ENCODE data around the gene PTBP2.

DNA sequence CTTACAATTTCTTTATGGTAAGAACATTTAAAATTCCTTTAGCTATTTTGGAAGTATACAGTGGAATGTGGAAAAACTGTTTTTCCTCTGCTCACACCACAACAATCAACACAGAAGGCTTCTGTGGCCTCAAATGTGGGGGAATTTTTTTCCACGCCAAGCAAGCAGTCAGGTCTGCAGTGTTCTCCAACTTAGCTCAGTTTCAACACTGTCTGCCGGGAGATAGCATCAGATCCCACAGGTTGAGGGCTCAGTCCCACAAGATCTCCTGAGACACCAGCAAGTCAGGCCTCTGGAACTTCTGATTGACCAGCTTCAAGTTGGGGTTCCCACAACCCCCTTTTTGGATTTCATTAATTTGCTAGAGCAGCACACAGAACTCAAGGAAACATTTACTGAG is 50.3 kb downstream of the PTBP2 start:
- TF ChIP-seq MEF2A (IDR thresholded peaks at IDR 0.05; ENCODE audit: insufficient read depth, low read depth, low read length) (no peak), MXI1 (IDR thresholded peaks at IDR 0.05; ENCODE audit: low read depth, low read length) (no peak), EP300 (IDR thresholded peaks at IDR 0.05; ENCODE audit: borderline replicate concordance in 1 of 2, control insufficient read depth in 1 of 2, low read depth in 2 of 2, low read length in 2 of 2) (no peak)
- TF ChIP-seq, protein P1, sequence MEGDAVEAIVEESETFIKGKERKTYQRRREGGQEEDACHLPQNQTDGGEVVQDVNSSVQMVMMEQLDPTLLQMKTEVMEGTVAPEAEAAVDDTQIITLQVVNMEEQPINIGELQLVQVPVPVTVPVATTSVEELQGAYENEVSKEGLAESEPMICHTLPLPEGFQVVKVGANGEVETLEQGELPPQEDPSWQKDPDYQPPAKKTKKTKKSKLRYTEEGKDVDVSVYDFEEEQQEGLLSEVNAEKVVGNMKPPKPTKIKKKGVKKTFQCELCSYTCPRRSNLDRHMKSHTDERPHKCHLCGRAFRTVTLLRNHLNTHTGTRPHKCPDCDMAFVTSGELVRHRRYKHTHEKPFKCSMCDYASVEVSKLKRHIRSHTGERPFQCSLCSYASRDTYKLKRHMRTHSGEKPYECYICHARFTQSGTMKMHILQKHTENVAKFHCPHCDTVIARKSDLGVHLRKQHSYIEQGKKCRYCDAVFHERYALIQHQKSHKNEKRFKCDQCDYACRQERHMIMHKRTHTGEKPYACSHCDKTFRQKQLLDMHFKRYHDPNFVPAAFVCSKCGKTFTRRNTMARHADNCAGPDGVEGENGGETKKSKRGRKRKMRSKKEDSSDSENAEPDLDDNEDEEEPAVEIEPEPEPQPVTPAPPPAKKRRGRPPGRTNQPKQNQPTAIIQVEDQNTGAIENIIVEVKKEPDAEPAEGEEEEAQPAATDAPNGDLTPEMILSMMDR (IDR thresholded peaks at IDR 0.05 in 2 of 3, conservative IDR thresholded peaks at IDR 0.05 in 1 of 3; ENCODE audit: control insufficient read depth in 2 of 3, extremely low read depth in 1 of 3, insufficient read depth in 1 of 3, low read depth in 3 of 3, low read length in 3 of 3) = no peak
